Liver (tissue), 3 donors: ENCODE results near the gene KDM3B.

Experiments used
- JUND ChIP-seq, 2 donors: IDR thresholded peaks; 2 replicates each; pipeline ENCODE4 v1.6.1; 2016; ENCODE audit warnings: antibody characterized with exemption in 2 of 2
- MAX ChIP-seq: IDR thresholded peaks from 2 replicates; pipeline ENCODE4 v1.6.1; 2016; ENCODE audit warnings: antibody characterized with exemption
- NR2F2 ChIP-seq: IDR thresholded peaks from 2 replicates; pipeline ENCODE4 v1.6.1; 2016; ENCODE audit warnings: antibody characterized with exemption
- RAD21 ChIP-seq, 2 donors: IDR thresholded peaks; 2 replicates each; pipeline ENCODE4 v1.6.1; 2016; ENCODE audit warnings: antibody characterized with exemption in 2 of 2, mild to moderate bottlenecking in 2 of 2
- REST ChIP-seq: IDR thresholded peaks from 2 replicates; pipeline ENCODE4 v1.6.1; 2016; ENCODE audit warnings: antibody characterized with exemption, mild to moderate bottlenecking
- RXRA ChIP-seq, 2 donors: IDR thresholded peaks; 2 replicates each; pipeline ENCODE4 v1.6.1; 2017 to 2018; ENCODE audit warnings: antibody characterized with exemption in 2 of 2, mild to moderate bottlenecking in 1 of 2
- SP1 ChIP-seq: IDR thresholded peaks from 2 replicates; pipeline ENCODE4 v1.6.1; 2018; ENCODE audit warnings: antibody characterized with exemption, mild to moderate bottlenecking
- TAF1 ChIP-seq: conservative IDR thresholded peaks from 2 replicates; pipeline ENCODE4 v1.6.1; 2016; ENCODE audit warnings: antibody characterized with exemption, mild to moderate bottlenecking
- ZBTB33 ChIP-seq: IDR thresholded peaks from 2 replicates; pipeline ENCODE4 v1.6.1; 2016; ENCODE audit warnings: antibody characterized with exemption
- TF ChIP-seq, protein P1 (sequence below): fragments of 150-350 bp; IDR thresholded peaks from 2 replicates; pipeline ENCODE4 v1.5.1; 2017; ENCODE audit warnings: improper control_type of control experiment, low read depth, low read length; ENCODE audit not compliant: missing input control
- donor health status: healthy.
- donor health status: healthy.

GRCh38 chr5:138372653-138373052 lies 20.2 kb downstream of the KDM3B start:
- TF ChIP-seq, protein P1, sequence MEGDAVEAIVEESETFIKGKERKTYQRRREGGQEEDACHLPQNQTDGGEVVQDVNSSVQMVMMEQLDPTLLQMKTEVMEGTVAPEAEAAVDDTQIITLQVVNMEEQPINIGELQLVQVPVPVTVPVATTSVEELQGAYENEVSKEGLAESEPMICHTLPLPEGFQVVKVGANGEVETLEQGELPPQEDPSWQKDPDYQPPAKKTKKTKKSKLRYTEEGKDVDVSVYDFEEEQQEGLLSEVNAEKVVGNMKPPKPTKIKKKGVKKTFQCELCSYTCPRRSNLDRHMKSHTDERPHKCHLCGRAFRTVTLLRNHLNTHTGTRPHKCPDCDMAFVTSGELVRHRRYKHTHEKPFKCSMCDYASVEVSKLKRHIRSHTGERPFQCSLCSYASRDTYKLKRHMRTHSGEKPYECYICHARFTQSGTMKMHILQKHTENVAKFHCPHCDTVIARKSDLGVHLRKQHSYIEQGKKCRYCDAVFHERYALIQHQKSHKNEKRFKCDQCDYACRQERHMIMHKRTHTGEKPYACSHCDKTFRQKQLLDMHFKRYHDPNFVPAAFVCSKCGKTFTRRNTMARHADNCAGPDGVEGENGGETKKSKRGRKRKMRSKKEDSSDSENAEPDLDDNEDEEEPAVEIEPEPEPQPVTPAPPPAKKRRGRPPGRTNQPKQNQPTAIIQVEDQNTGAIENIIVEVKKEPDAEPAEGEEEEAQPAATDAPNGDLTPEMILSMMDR, result no peak
- TF ChIP-seq RXRA (IDR thresholded peaks at IDR 0.05), result no peak
- TF ChIP-seq MAX, result no peak
- TF ChIP-seq REST, result no peak
- no peak for TF ChIP-seq TAF1
- TF ChIP-seq SP1, result no peak
- TF ChIP-seq RAD21 (IDR thresholded peaks at IDR 0.05), result no peak
- TF ChIP-seq JUND (IDR thresholded peaks at IDR 0.05), result no peak
- no peak for TF ChIP-seq ZBTB33
- no peak for TF ChIP-seq NR2F2
